A673 (cell line): Measurements from ENCODE around the gene PRR15.

Source experiments
- EZH2 ChIP-seq: fragments of 200-600 bp; sonication (generic); IDR thresholded peaks from 2 replicates; pipeline ENCODE4 v1.6.1; 2017; ENCODE audit warnings: borderline replicate concordance, low read depth, mild to moderate bottlenecking, mixed read lengths, antibody characterized with exemption, low read length; ENCODE audit not compliant: poor library complexity, severe bottlenecking
- TF ChIP-seq, protein P1 (sequence below): fragments of 300-800, 200-600 bp; sonication (generic); conservative IDR thresholded peaks from 2 replicates; pipeline ENCODE4 v1.5.1; 2017; ENCODE audit warnings: low read depth, mild to moderate bottlenecking, antibody characterized with exemption, low read length, moderate library complexity, mixed read lengths

- TF ChIP-seq, protein P1, sequence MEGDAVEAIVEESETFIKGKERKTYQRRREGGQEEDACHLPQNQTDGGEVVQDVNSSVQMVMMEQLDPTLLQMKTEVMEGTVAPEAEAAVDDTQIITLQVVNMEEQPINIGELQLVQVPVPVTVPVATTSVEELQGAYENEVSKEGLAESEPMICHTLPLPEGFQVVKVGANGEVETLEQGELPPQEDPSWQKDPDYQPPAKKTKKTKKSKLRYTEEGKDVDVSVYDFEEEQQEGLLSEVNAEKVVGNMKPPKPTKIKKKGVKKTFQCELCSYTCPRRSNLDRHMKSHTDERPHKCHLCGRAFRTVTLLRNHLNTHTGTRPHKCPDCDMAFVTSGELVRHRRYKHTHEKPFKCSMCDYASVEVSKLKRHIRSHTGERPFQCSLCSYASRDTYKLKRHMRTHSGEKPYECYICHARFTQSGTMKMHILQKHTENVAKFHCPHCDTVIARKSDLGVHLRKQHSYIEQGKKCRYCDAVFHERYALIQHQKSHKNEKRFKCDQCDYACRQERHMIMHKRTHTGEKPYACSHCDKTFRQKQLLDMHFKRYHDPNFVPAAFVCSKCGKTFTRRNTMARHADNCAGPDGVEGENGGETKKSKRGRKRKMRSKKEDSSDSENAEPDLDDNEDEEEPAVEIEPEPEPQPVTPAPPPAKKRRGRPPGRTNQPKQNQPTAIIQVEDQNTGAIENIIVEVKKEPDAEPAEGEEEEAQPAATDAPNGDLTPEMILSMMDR: no peak
- TF ChIP-seq EZH2: no peak
Measured at GRCh38 chr7:29592866-29593265, 29.2 kb downstream of the PRR15 start.
